ENCODE measurements around the gene NPR2. TPM values are rescaled to one million over a fixed set of nuclear protein-coding genes. Genes with fewer than 3 reads are reported as not detected.

Gene NPR2
- total RNA-seq, 1 experiment from 2014 or later, result 18.8 TPM

DNA sequence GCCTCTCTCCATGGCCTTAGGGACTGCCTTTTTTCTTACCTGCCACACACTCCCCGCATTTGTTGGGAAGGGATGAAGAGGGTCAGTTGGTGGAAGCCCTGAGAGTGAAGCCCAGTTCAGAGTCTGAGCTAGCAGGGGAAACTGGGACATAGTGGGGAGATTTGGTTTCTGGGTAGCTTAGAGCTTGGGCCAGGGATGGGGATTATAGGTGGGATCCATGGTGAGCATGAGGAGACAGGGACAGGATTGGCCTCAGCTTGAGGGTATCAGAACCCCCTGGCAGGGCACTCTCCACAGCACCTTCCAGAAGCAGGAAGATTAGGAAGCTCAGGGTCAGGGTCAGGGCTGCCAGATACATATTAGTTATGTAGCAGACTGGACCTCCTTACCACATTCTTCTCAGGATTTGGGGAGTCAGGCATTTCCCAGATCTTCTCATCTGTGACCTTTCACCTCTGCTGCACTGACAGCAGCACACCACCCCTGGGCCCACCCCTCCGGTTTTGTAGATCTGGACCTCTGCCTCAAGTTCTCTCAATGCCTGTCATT lies 61.0 kb downstream of the NPR2 start:
- ATAC-seq (no peak), DNase-seq (ENCODE audit: low read depth, low spot score) (no peak)
- Histone ChIP-seq H4K20me1 (ENCODE audit: insufficient read depth) (no peaks in the 10 kb centered on the region), H2AFZ (ENCODE audit: low read depth, low read length, poor library complexity, severe bottlenecking) (no peak overlapping the region), H3K4me3 (replicated peaks in 1 of 2; ENCODE audit: low read depth in 1 of 2, low read length in 2 of 2) (no peak overlapping the region), H3K9ac (ENCODE audit: low read length) (no peak overlapping the region), H3K27me3 (ENCODE audit: insufficient read depth, low read length) (no peaks in the 10 kb centered on the region), H3K9me3 (ENCODE audit: control insufficient read depth in 1 of 2, insufficient read depth in 1 of 2, low read depth in 1 of 2, low read length in 2 of 2) (no peaks in the 10 kb centered on the region), H3K36me3 (ENCODE audit: control insufficient read depth in 1 of 2, insufficient read depth in 2 of 2, low read length in 2 of 2) (no peaks in the 10 kb centered on the region), H3K4me1 (ENCODE audit: control insufficient read depth in 1 of 2, insufficient read depth in 2 of 2, low read length in 2 of 2) (no peaks in the 10 kb centered on the region), H3K79me2 (ENCODE audit: insufficient read depth, low read length) (no peaks in the 10 kb centered on the region), H3K4me2 (ENCODE audit: low read length) (no peak overlapping the region), H3K27ac (ENCODE audit: low read depth, low read length) (no peak overlapping the region), H3K9me2 (ENCODE audit: insufficient read depth) (no peaks in the 10 kb centered on the region)
- CTCF ChIA-PET, result interaction anchor here (1.3 kb wide), 1 partner anchor 17 kb away, joined by 4 read pairs; no protein-coding TSS in a partner anchor
- POLR2A ChIA-PET, result no interaction called here
- no TSS peak for BruUV-seq (replicated peaks)
- intact Hi-C loops (cut with micrococcal nuclease), result no loop called here
- RAD21 ChIA-PET (ENCODE audit: low non-redundant PET in 1 of 2, low total read pairs in 2 of 2, uncharacterized antibody in 2 of 2, unreplicated experiment in 2 of 2), result no interaction called here
- no peak for TF ChIP-seq RAD21 (IDR thresholded peaks at IDR 0.05; ENCODE audit: low read depth)
- TF ChIP-seq CEBPB (IDR thresholded peaks at IDR 0.05; ENCODE audit: low read depth), result no peak
- TF ChIP-seq ZFX (IDR thresholded peaks at IDR 0.05), result no peak
- TF ChIP-seq ELF1 (IDR thresholded peaks at IDR 0.05; ENCODE audit: borderline replicate concordance, low read depth), result no peak
- TF ChIP-seq, protein P1, sequence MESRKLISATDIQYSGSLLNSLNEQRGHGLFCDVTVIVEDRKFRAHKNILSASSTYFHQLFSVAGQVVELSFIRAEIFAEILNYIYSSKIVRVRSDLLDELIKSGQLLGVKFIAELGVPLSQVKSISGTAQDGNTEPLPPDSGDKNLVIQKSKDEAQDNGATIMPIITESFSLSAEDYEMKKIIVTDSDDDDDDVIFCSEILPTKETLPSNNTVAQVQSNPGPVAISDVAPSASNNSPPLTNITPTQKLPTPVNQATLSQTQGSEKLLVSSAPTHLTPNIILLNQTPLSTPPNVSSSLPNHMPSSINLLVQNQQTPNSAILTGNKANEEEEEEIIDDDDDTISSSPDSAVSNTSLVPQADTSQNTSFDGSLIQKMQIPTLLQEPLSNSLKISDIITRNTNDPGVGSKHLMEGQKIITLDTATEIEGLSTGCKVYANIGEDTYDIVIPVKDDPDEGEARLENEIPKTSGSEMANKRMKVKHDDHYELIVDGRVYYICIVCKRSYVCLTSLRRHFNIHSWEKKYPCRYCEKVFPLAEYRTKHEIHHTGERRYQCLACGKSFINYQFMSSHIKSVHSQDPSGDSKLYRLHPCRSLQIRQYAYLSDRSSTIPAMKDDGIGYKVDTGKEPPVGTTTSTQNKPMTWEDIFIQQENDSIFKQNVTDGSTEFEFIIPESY (IDR thresholded peaks at IDR 0.05; ENCODE audit: extremely low read depth, insufficient replicate concordance, low read length), result no peak

DNA sequence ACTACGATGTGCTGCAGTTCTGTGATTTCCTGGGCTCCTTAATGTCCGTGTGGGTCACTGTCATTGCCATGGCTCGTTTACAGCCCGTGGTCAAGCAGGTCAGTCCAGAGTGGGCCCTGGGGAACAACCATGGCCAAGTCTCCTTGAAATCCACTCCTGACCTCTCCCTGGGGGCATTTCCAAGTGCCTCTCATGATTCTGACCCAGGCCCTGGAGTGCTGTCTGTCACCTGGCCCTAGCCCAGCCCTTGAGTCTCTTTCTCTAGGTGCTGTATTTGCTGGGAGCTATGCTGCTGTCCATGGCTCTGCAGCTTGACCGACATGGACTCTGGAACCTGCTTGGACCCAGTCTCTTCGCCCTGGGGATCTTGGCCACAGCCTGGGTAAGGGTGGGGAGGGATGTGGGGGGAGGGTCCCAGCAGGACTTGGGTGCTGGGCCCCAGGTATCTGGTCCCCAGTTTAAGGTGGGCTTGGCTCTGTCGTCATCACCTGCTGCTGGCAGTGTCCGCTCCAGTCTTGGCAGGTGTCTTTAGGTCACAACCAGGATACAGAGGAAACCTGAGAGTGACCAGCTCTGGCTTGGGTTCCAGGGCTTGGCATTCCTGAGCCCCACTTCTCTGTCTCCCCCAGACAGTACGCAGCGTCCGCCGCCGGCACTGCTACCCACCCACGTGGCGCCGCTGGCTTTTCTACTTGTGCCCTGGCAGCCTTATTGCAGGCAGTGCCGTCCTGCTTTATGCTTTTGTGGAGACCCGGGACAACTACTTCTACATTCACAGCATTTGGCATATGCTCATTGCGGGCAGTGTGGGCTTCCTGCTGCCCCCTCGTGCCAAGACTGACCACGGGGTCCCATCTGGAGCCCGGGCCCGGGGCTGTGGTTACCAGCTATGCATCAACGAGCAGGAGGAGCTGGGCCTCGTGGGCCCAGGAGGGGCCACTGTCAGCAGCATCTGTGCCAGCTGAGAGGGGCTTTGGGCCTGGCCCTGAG lies 61.8 kb downstream of the NPR2 start:
- RAD21 ChIA-PET (ENCODE audit: low non-redundant PET in 1 of 2, low total read pairs in 2 of 2, uncharacterized antibody in 2 of 2, unreplicated experiment in 2 of 2), result no interaction called here
- POLR2A ChIA-PET, result no interaction called here
- H3K27ac ChIP-seq (ENCODE audit: low read depth, low read length), result no peak overlapping the region
- H3K4me1 ChIP-seq (ENCODE audit: control insufficient read depth in 1 of 2, insufficient read depth in 2 of 2, low read length in 2 of 2), result no peaks in the 10 kb centered on the region
- BruUV-seq (replicated peaks), result no TSS peak
- CTCF ChIA-PET, result no interaction called here
- no peak overlapping the region for H3K9ac ChIP-seq (ENCODE audit: low read length)
- DNase-seq (ENCODE audit: low read depth, low spot score), result no peak
- ATAC-seq, result no peak
- no peaks in the 10 kb centered on the region for H3K9me3 ChIP-seq (ENCODE audit: control insufficient read depth in 1 of 2, insufficient read depth in 1 of 2, low read depth in 1 of 2, low read length in 2 of 2)
- no peaks in the 10 kb centered on the region for H3K79me2 ChIP-seq (ENCODE audit: insufficient read depth, low read length)
- no peak overlapping the region for H3K4me3 ChIP-seq (replicated peaks in 1 of 2; ENCODE audit: low read depth in 1 of 2, low read length in 2 of 2)
- no peaks in the 10 kb centered on the region for H3K27me3 ChIP-seq (ENCODE audit: insufficient read depth, low read length)
- H3K9me2 ChIP-seq (ENCODE audit: insufficient read depth), result no peaks in the 10 kb centered on the region
- intact Hi-C loops (cut with micrococcal nuclease), result no loop called here
- H3K36me3 ChIP-seq (ENCODE audit: control insufficient read depth in 1 of 2, insufficient read depth in 2 of 2, low read length in 2 of 2), result no peaks in the 10 kb centered on the region
- H2AFZ ChIP-seq (ENCODE audit: low read depth, low read length, poor library complexity, severe bottlenecking), result no peak overlapping the region
- no peaks in the 10 kb centered on the region for H4K20me1 ChIP-seq (ENCODE audit: insufficient read depth)
- no peak overlapping the region for H3K4me2 ChIP-seq (ENCODE audit: low read length)
- TF ChIP-seq CBX3 (IDR thresholded peaks at IDR 0.05; ENCODE audit: low read depth) (no peak), EGR1 (IDR thresholded peaks at IDR 0.05; ENCODE audit: low read depth) (no peak), SIN3A (IDR thresholded peaks at IDR 0.05; ENCODE audit: low read depth) (no peak), EZH2 (IDR thresholded peaks at IDR 0.05) (no peak), TCF7L2 (IDR thresholded peaks at IDR 0.05; ENCODE audit: borderline replicate concordance, extremely low read depth, insufficient read depth, insufficient read length) (no peak), YY1 (IDR thresholded peaks at IDR 0.05; ENCODE audit: extremely low read depth, insufficient replicate concordance, low read depth, low read length) (no peak), ELF1 (IDR thresholded peaks at IDR 0.05; ENCODE audit: borderline replicate concordance, low read depth) (no peak), FOSL1 (IDR thresholded peaks at IDR 0.05; ENCODE audit: low read depth) (no peak), SRF (IDR thresholded peaks at IDR 0.05; ENCODE audit: low read depth) (no peak), POLR2AphosphoS5 (IDR thresholded peaks at IDR 0.05; ENCODE audit: low read depth, low read length) (no peak)
- TF ChIP-seq, protein P2, sequence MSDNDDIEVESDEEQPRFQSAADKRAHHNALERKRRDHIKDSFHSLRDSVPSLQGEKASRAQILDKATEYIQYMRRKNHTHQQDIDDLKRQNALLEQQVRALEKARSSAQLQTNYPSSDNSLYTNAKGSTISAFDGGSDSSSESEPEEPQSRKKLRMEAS (IDR thresholded peaks at IDR 0.05), result no peak
- TF ChIP-seq, protein P3, sequence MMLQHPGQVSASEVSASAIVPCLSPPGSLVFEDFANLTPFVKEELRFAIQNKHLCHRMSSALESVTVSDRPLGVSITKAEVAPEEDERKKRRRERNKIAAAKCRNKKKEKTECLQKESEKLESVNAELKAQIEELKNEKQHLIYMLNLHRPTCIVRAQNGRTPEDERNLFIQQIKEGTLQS (IDR thresholded peaks at IDR 0.05), result no peak
